Left ventricle myocardium inferior (tissue), 1 donor: ENCODE data around the gene LOXHD1. TPM values are rescaled to one million over a fixed set of nuclear protein-coding genes. Genes with fewer than 3 reads are reported as not detected.

ENCODE experiments used
- DNase-seq: peaks from one replicate; pipeline ENCODE4 v3.0.0-alpha.2; 2020
- H3K27ac ChIP-seq: fragments of 200-600 bp; replicated peaks from 2 replicates; pipeline ENCODE4 v1.8.0; 2021
- H3K27me3 ChIP-seq: fragments of 200-600 bp; 2 replicates; pipeline ENCODE4 v1.8.0; 2021; ENCODE audit warnings: low read depth
- H3K36me3 ChIP-seq: fragments of 200-600 bp; 2 replicates; pipeline ENCODE4 v1.8.0; 2021
- H3K4me1 ChIP-seq: fragments of 200-600 bp; 2 replicates; pipeline ENCODE4 v1.8.0; 2021
- H3K4me3 ChIP-seq: fragments of 200-600 bp; 2 replicates; pipeline ENCODE4 v1.8.0; 2021; ENCODE audit warnings: mild to moderate bottlenecking, moderate library complexity
- H3K9me3 ChIP-seq: fragments of 200-600 bp; replicated peaks from 2 replicates; pipeline ENCODE4 v1.8.0; 2021
- CTCF ChIP-seq: fragments of 200-600 bp; IDR thresholded peaks from 2 replicates; pipeline ENCODE4 v1.8.0; 2021; ENCODE audit warnings: antibody characterized with exemption, mild to moderate bottlenecking, borderline replicate concordance
- intact Hi-C: fragments of 100-400 bp; cut with micrococcal nuclease; formaldehyde crosslinking; loops from one replicate; pipeline ENCODE4 v1.11.0; 2022
- total RNA-seq: library from RNA; stranded (reverse); fragmentation: NEBNext Ultra II Directional; extraction: Animal tissue kit (Norgen Biotek cat#: 25700); gene quantifications from one replicate; pipeline ENCODE4 v1.2.1, GENCODE V29; 2021
- donor health status: DM: no; HTN: yes; CAD: no; lungs with severe emphysema.

Gene LOXHD1
- total RNA-seq, 1 donor from 2014 or later: 0.49 TPM

- TF ChIP-seq CTCF: no peak
- Histone ChIP-seq H3K36me3 (no peaks in the 10 kb centered on the region), H3K27me3 (no peaks in the 10 kb centered on the region), H3K4me3 (no peak overlapping the region), H3K4me1 (no peaks in the 10 kb centered on the region), H3K9me3 (peaks cover 9% of the 10 kb centered on the region), H3K27ac (no peak overlapping the region)
- DNase-seq: no peak
- intact Hi-C loops: loop anchor here (10.0 kb wide), 1 partner anchor 104 kb away; the partner anchor contains the start of gene LOXHD1
Observed at GRCh38 chr18:46550609-46551008, 106.4 kb downstream of the LOXHD1 start.

- Histone ChIP-seq H3K9me3 (peaks cover 9% of the 10 kb centered on the region), H3K4me3 (no peak overlapping the region), H3K36me3 (no peaks in the 10 kb centered on the region), H3K4me1 (no peaks in the 10 kb centered on the region), H3K27me3 (no peaks in the 10 kb centered on the region), H3K27ac (no peak overlapping the region)
- intact Hi-C loops: no loop called here
- TF ChIP-seq CTCF: no peak
- DNase-seq: no peak
Observed at GRCh38 chr18:46547520-46547919, 109.5 kb downstream of the LOXHD1 start.

- no peak for DNase-seq
- Histone ChIP-seq H3K36me3 (no peaks in the 10 kb centered on the region), H3K4me1 (no peaks in the 10 kb centered on the region), H3K4me3 (no peak overlapping the region), H3K27ac (no peak overlapping the region), H3K27me3 (no peaks in the 10 kb centered on the region), H3K9me3 (peaks cover 8% of the 10 kb centered on the region)
- TF ChIP-seq CTCF: no peak
- intact Hi-C loops: no loop called here
Observed at GRCh38 chr18:46546111-46546640, 110.8 kb downstream of the LOXHD1 start.

GRCh38 chr18:46542545-46542944, 114.5 kb downstream of the LOXHD1 start:
- H3K4me3 ChIP-seq: no peak overlapping the region
- H3K36me3 ChIP-seq: no peaks in the 10 kb centered on the region
- TF ChIP-seq CTCF: no peak
- no peaks in the 10 kb centered on the region for H3K4me1 ChIP-seq
- no peaks in the 10 kb centered on the region for H3K9me3 ChIP-seq
- intact Hi-C loops: no loop called here
- DNase-seq: no peak
- no peak overlapping the region for H3K27ac ChIP-seq
- no peaks in the 10 kb centered on the region for H3K27me3 ChIP-seq

- Histone ChIP-seq H3K9me3 (no peaks in the 10 kb centered on the region), H3K36me3 (no peaks in the 10 kb centered on the region), H3K27ac (no peak overlapping the region), H3K4me3 (no peak overlapping the region), H3K4me1 (no peaks in the 10 kb centered on the region), H3K27me3 (no peaks in the 10 kb centered on the region)
- TF ChIP-seq CTCF: no peak
- intact Hi-C loops: no loop called here
- no peak for DNase-seq
Observed at GRCh38 chr18:46541626-46542189, 115.3 kb downstream of the LOXHD1 start.
